TTC549 (cell line): Measurements from ENCODE around the gene MAP2K1.
"Not testable (repeated sequence)": the region's sequence is repeated elsewhere in the genome, so short reads cannot be mapped to it uniquely, and the experiment has no call there.

ENCODE experiments used
- FAIRE-seq: peaks from 2 replicates; lab custom pipeline; 2012; peaks lifted over from hg19 to GRCh38; lab: Jason Lieb, UNC

Gene MAP2K1

DNA sequence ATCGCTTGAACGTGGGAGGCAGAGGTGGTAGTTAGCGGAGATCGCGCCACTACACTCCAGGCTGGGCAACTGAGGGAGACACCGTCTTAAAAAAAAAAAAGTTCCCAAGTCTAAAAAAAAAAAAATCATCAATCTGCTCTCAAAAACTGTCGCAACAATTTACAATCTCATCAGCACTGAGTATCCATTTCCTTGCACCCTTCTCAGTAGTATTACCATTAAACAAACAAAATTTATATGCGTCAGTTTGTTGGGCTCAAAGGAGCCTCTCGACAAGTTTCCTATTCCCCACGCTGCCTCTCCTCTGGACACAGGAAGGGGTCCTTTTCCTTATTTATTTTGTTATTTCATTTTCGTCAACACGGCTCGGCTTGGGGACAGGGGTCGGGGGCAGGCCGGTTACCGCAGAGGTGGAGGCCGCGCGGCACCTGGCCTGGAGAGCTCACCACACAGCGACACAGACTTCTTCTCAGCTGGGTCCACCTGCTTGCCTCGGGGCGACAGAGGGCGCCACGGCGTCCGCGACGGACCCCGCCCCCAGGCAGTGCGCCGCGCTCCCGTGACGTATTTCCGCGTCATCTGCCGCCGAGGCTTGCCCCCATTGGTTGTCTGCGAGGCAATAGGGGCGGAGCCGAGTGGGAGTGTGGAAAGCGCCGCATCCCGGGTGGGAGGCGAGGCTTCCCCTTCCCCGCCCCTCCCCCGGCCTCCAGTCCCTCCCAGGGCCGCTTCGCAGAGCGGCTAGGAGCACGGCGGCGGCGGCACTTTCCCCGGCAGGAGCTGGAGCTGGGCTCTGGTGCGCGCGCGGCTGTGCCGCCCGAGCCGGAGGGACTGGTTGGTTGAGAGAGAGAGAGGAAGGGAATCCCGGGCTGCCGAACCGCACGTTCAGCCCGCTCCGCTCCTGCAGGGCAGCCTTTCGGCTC, at the start of gene MAP2K1:
TSS of gene MAP2K1 (plus strand) at position 709 of the 920 bp plus-strand sequence. CDS start 436 bp downstream, outside the sequence.
- FAIRE-seq: no peak

DNA sequence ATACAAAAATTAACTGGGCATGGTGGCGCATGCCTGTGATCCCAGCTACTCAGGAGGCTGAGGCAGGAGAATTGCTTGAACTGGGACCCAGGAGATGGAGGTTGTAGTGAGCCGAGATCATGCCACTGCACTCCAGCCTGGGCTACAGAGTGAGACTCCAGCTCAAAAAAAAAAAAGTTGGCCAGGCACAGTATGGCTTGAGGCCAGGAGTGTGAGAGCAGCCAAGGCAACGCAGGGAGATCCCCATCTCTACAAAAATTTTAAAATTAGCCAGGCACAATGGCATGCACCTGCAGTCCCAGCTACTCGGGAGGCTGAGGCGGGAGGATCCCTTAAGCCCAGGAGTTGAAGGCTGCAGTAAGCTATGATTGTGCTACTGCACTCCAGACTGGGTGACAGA, 38.2 kb upstream of the MAP2K1 start:
- FAIRE-seq: not testable (repeated sequence)

DNA sequence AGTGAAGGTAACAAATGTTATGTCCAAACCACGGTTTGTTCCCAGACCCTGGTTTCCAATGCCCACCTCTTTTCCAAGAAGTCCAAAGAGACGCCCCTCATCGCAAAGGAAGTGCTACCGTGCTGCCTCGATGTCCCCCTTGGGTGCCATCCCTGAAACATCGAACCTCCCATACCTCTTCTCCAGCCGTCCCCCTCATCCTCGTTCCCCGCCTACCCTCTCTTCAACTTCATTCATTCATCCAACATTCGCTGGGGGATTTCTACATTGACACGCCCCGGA, 30.7 kb upstream of the MAP2K1 start:
- no peak for FAIRE-seq

DNA sequence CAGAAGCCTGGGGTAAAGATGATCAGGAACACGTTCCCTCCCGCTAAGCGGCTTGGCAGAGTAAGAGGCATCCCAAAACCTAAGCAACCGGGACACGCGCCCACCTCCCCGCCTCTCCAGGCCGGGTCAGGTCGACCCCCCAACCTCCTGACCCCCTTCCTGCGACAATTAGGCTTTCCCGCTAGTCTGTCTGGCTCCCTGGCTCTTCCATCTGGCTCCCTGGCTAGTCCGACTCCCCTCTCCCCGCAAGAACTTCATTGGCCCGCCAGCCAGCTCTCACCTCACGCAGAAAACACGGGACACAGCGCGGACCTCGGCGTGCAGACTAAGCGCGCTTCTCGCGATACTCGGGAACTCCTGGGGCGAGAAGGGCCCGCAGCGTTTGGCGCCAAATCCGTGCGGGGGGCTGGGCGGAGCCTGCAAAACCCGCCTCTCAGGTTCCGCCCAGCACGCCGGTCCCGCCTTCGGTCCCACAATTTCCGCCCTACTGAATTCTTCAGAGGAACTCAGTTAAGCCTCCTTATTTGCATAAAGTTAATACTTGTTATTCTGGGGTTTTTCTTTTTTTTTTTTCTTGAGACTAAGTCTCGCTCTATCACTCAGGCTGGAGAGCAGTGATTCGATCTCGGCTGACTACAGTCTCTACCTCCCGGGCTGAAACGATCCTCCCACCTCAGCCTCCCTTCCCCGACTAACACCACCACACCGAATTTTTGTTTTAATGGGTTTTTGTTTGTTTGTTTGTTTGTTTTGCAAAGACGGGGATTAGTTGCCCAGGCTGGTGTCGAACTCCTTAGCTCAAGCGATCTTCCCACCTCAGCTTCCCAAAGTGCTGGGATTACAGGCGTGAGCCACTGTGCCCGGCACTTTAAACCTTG, 30.1 kb upstream of the MAP2K1 start, which contains the start of gene TIPIN:
TSS of gene TIPIN (minus strand) at position 327 of the 878 bp plus-strand sequence. CDS start 3,738 bp downstream, outside the sequence.
- FAIRE-seq: no peak

DNA sequence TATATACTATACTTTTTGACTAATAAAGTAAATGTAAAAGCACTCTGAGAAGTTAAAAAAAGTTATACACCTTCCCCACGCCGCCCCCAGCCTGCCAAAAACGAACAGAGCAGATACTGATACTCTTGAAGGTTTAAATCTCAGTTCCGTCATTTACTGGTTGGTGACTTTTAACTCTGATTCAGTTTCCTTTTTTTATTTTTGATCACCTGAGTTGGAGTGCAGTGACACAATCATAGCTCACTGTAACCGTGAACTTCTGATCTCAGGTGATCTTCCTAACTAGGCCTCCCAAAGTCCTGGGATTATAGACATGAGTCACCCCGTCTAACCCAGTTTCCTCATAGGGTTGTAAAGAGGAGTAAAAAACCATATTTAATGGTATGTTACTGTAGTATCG, 27.0 kb upstream of the MAP2K1 start:
- FAIRE-seq: no peak

DNA sequence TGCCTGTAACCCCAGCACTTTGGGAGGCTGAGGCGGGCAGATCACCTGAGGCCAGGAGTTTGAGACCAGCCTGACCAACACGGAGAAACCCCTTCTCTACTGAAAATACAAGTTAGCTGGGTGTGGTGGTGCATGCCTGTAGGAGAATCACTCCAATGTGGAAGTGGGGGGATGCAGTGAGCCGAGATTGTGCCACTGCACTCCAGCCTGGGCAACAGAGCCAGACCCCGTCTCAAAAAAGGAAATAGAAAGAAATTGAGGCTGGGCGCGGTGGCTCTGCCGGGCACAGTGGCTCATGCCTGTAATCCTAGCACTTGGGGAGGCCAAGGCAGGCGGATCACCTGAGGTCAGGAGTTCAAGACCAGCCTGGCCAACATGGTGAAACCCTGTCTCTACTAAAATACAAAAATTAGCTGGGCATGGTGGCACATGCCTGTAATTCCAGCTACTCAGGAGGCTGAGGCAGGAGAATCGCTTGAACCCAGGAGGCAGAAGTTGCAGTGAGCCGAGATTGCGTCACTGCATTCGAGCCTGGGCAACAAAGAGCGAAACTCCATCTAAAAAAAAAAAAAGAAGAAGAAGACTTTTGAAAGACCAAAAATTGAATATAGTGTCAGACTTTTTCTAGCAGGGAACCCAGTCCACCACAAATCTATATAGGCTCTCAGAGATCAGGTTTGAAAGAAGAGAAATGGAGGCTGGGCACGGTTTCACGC, 24.8 kb upstream of the MAP2K1 start:
- FAIRE-seq: not testable (repeated sequence)

DNA sequence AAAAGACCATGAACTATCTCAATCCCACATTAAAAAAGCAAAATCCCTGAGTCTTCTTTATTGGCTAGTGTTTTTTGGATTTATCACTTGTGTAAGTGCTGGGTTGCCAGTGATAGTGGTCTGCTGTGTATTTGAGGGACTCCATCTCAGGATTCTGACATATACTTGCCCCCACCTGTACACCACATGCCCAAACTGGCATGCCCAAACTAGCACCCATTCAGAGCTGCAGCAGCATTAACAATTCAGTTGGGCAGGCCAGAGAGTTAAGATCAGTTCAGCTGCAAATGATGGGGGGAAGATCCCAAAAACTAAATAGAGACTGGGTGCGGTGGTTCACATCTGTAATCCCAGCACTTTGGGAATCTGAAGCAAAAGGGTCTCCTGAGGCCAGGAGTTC, 23.9 kb upstream of the MAP2K1 start:
- FAIRE-seq: no peak

DNA sequence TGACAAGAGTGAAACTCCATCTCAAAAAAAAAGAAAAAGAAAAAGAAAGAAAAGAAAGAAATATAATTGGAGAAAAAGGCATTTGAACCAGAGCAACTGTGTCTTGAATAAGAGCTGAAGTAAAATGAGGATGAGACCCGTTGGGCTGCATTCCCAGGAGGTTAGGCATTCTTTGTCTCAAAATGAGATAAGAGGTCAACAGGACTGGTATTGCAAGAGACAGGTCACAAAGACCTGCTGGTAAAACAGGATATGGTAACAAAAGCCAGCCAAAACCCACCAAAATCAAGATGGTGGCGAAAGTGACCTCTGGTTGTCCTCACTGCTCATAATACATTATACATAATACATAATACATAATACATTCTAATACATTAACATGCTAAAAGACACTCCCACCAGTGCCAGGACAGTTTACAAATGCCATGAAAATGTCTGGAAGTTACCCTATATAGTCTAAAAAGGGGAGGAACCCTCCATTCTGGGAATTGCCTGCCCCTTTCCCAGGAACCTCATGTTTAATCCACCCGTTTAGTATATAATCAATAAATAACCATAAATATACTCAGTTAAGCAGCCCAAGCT, 21.7 kb upstream of the MAP2K1 start:
- FAIRE-seq: no peak

DNA sequence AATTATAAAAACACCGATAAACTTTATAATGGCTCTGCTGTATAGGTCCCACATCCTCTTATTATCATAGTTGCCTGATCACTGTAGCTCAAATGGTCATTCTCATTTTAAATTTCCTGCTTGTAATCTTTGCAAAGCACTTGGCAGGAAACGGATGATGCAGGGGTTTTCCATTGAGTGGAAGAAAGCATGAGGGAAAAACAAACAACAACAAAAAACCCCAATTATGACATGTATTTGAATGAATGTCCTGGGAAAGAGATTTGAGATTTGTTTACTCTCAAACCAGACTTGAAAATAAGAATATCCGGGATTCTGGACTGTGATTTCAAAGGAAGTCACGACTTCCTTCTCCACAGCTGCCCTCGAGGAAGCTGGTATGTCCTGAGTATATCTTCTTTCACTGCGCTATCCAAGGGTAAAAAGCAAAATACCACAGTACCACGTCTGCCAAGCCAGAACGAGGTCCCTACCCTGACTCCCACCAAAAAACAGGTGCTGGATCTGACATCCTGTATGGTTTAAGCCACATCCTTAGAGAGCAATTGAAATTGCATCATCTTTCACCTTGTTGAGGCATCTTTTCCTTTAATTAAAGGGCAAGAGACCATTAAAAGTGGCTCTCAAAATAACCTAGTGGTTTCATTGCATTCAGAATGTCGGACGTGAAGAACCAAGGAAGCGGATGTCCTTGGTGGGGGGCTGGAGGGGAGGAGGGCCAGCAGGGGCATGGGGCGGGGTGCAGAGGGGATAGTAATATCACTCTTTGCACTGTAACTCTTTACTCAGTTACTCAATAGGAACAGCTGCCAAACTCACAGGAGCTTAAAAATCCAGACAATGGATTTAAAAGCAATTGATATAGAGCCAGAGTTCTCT, 16.7 kb upstream of the MAP2K1 start:
- no peak for FAIRE-seq

DNA sequence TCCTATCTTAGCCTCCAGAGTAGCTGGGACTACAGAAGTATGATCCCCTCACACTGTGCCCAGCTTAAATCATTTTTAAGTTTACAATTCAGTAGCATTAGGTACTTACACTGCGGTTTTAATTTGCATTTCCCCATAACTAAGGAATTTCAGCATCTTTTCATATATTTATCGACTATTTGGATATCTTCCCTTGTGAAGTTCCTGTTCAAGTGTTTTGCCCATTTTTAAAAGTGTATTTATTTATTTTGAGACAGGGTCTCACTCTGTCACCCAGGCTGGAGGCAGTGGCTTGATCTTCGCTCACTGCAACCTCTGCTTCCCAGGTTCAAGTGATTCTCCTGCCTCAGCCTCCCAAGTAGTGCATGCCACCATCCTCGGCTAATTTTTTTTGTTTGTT, 12.5 kb upstream of the MAP2K1 start:
- no peak for FAIRE-seq

DNA sequence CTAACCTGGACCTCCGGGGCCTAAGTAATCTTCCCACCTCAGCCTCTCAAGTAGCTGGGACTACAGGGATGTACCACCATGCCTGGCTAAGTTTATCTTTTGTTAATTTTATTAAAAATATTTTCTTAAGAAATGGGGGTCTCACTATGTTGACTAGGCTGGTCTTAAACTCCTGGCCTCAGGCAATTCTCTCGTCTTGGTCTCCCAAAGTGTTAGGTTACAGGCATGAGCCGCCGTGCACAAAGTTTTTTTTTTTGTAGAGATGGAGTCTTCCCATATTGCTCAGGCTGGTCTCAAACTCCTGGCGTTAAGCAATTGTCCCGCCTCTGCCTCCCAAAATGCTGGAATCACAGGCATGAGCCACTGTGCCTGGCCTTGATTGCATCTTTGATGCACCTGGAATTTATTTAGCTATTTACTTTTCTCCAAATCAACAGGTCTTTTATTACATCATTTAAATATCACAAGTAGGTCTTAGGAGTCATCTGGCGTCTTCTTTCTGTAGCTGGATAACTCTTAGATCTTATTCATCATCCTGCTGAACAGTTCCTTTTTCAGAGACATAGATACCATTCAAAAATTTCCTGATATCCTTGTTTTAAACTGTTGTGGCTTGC, 7.8 kb upstream of the MAP2K1 start:
- FAIRE-seq: no peak

DNA sequence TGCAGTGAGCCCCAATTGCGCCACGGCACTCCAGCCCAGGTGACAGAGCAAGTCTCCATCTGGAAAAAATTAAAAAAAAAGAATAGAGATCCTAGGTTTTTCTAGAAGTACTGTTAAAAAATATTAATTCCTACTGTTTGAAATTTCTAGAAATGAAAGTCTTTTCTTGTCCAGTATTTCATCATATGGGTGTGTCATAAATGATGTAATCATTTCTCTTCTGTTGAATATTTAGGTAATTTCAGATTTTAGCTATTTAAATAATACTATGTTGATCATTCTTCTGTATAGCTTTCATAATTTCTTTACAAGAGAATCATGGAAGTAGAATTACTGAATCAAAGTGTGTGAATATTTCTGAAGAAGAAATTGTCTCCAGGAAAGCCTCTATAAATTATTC, 5.3 kb upstream of the MAP2K1 start:
- not testable (repeated sequence) for FAIRE-seq

DNA sequence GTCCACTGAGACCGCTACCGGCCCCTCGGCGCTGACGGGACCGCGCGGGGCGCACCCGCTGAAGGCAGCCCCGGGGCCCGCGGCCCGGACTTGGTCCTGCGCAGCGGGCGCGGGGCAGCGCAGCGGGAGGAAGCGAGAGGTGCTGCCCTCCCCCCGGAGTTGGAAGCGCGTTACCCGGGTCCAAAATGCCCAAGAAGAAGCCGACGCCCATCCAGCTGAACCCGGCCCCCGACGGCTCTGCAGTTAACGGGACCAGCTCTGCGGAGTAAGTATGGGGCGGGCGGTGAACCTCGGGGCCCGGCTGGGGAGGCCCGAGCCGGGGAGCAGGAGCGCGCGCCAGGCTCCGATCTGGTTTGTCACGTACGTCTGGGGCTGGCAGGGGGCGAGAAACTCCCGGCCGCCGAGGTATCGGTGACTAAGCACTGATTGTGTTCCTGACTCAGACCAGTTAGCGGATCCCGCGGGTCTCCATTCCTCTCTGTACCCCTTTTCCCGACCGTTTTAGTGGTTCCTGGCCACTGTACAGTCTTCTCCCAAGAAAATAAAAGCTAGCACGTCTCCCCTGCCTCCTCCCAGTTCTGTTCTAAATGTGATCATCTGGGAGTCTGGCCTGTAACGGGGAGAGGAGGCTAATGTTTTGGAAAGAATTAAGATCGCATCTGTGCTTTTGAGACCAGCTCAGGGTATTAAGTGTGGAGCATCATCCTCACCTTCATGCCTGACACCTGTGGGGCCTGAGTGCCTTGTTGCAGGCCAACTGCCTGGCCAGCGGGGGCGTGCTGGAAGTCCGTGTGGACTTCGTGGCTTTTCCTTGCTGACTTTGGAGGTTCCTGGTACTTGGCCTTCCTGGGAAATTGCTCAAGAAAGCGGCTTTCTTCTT, 691 bp downstream of the MAP2K1 start:
- no peak for FAIRE-seq

DNA sequence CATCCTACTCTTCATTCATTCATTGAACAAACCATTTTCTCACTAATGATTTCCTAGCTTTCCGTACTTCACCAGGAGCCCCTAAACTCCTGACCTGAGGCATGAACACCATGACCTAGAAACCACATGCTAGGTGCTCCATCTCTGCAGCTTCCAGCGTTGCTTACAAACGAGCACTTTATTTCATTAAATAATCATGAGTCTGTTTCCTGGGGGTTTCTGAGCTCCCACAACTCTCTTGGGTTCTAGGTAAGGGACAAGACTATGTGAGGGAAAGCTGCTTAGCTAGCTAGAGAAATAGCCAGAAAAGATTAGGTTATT, 1.3 kb downstream of the MAP2K1 start:
- no peak for FAIRE-seq

DNA sequence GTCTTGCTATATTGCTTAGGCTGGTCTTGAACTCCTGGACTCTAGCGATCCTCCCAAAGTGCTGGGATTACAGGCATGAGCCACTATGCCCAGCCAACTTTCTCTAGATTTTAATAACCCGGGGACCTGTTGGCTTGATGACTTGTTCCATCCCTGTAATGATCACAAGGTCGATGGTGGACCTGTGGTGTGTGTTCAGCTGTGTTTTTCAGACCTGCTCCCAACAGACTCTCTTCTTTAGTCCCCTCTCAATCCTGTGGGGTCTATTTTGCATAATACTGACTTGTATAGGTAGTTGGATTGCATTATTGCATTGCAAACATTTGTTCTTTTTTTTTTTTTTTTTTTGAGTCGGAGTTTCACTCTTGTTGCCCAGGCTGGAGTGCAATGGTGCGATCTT, 1.9 kb downstream of the MAP2K1 start:
- FAIRE-seq: no peak

DNA sequence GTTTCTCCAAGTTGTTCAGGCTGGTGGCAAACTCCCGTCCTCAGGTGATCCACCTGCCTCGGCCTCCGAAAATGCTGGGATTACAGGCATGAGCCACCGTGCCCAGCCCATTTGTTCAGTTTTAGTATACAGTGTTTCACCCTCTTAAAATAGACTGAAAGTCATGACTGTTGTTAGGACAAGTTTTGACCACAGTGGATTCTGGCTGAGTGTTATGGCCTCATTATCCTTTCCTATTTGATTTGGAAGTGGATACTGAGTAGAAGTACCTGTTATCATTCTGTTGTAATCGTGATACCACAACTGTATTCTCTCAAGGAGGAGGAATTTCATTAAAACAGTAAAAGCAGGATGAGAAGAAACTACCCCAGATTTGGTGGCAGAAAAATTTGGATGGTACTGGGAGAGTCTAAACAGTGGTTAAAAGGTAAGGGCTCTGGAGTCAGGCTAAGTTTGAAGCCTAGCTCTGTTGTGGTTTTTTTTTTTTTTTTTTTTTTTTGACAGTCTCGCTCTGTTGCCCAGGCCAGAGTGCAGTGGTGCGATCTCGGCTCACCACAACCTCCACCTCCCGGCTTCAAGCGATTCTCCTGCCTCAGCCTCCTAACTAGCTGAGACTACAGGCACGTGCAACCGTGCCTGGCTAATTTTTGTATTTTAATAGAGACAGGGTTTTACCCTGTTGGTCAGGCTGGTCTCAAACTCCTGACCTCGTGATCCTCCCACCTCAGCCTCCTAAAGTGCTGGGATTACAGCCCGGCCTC, 2.6 kb downstream of the MAP2K1 start:
- FAIRE-seq: no peak

DNA sequence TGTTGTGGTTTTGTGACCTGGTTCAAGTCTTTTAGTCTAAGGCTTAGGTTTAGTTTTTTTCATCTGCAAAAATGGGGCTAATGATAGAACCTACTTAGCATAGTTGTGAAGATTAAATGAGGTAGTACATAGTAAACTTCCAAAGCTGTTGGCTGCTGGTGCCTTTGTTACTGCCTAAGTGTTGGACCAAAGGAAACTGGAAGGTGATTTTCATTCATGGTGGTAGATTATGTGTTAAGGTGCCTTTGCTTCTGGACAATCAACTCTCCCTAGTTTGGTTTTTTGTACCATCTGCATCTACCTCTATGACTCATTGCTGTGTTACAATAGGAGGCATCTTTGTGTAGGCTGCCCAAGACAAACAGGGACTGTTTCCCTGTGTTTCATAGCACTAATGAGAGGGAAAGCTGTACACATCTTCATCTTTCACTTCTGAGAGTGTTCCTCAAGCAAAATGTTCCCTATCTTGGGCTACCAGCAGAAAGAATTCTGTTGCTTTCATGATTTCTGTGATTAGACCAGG, 3.2 kb downstream of the MAP2K1 start:
- FAIRE-seq: no peak

DNA sequence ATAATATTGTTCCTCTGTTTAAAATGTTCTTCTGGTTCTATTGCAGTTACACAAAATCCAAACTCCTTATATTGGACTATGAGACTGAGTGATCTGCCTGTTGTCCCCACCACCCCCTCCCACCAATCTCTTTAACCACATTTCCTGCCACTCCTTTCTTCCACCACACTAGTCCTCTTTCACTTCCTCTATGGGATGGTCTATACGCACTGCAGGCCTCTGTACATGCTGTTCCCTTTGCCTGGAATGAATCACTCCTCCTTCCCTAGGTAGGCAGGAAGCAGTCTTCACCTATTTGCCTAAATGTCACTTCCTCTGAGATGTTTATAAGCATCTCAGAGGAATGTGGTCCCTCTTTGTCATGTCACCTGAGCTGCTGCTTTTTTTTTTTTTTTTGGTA, 4.0 kb downstream of the MAP2K1 start:
- FAIRE-seq: no peak

DNA sequence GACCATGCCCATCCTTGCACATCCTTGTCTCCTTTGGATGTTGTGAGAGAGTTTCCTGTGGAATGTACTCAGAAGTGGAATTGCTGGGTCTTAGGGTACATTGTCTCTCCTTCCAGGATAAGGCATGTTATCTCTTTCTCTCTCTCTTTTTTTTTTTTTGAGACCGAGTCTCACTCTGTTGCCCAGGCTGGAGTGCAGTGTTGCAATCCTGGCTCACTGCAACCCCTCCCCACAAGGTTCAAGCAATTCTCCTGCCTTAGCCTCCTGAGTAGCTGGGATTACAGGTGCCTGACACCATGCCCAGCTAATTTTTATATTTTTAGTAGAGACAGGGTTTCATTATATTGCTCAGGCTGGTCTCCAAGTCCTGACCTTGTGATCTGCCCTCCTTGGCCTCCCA, 6.3 kb downstream of the MAP2K1 start:
- not testable (repeated sequence) for FAIRE-seq
